ENCODE data around the gene SDR42E2.

DNA sequence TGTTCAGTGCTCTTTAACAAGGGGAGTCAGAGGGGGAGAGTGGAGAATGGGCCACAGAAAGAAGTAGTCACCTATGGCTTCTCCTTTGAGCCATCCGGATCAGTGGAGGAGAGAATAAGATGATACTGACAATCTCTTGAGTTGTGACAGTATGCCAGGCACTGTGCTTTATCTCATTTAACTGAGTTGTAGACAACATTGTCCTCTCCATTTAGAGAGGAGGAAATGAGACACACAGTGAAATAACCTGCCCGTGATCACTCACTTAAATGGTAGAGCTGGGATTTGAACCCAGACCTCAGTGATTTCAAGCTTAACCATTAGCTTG is 25.9 kb downstream of the SDR42E2 start:
- TF ChIP-seq, protein P1, sequence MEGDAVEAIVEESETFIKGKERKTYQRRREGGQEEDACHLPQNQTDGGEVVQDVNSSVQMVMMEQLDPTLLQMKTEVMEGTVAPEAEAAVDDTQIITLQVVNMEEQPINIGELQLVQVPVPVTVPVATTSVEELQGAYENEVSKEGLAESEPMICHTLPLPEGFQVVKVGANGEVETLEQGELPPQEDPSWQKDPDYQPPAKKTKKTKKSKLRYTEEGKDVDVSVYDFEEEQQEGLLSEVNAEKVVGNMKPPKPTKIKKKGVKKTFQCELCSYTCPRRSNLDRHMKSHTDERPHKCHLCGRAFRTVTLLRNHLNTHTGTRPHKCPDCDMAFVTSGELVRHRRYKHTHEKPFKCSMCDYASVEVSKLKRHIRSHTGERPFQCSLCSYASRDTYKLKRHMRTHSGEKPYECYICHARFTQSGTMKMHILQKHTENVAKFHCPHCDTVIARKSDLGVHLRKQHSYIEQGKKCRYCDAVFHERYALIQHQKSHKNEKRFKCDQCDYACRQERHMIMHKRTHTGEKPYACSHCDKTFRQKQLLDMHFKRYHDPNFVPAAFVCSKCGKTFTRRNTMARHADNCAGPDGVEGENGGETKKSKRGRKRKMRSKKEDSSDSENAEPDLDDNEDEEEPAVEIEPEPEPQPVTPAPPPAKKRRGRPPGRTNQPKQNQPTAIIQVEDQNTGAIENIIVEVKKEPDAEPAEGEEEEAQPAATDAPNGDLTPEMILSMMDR (conservative IDR thresholded peaks at IDR 0.05 in 1 of 2, IDR thresholded peaks at IDR 0.05 in 1 of 2; ENCODE audit: extremely low read depth in 1 of 2, insufficient read depth in 1 of 2, low read depth in 1 of 2, low read length in 2 of 2): no peak
- TF ChIP-seq EZH2 (IDR thresholded peaks at IDR 0.05; ENCODE audit: borderline replicate concordance, low read length): no peak
